ENCODE results near the gene SLC29A3. TPM values are rescaled to one million over a fixed set of nuclear protein-coding genes. Genes with fewer than 3 reads are reported as not detected.

SLC29A3 gene
- total and polyA plus RNA-seq, 2 of the 8 experiments (the other 6 are each of a cell fraction or from before 2014, with no cell fraction given), result 14.0 to 24.6 TPM

- no peaks in the 10 kb centered on the region for H3K23me2 ChIP-seq (ENCODE audit: low read depth, low read length)
- H3K9ac ChIP-seq (replicated peaks in 1 of 4; ENCODE audit: extremely low read depth in 1 of 4, low read depth in 3 of 4, low read length in 3 of 4), result no peak overlapping the region
- FAIRE-seq, result no peak
- H3K4ac ChIP-seq (replicated peaks; ENCODE audit: insufficient read length, low read depth, low read length), result peak overlapping the region; percentile 44
- no peaks in the 10 kb centered on the region for H3K27me3 ChIP-seq (replicated peaks in 1 of 4; ENCODE audit: control insufficient read depth in 3 of 4, extremely low read depth in 1 of 4, insufficient read depth in 3 of 4, low read length in 3 of 4)
- H4K5ac ChIP-seq (ENCODE audit: insufficient read length, low read depth, low read length), result no peak overlapping the region
- H3K4me1 ChIP-seq (replicated peaks in 1 of 4; ENCODE audit: control insufficient read depth in 3 of 4, insufficient read depth in 4 of 4, low read length in 3 of 4), result peaks cover 0 to 30% (median 21%) of the 10 kb centered on the region in 4 experiments; a peak in 6 of 7 replicates
- no peak overlapping the region for H2AK5ac ChIP-seq (ENCODE audit: low read depth, low read length)
- POLR2A ChIA-PET (ENCODE audit: partially characterized antibody), result interaction anchor here (0.9 to 2.6 kb wide), 5 partner anchors 10 to 61 kb away, joined by 3 to 7 read pairs (median 3); no protein-coding TSS in a partner anchor
- CTCF ChIA-PET (ENCODE audit: partially characterized antibody), result interaction anchor here (1.0 to 11.2 kb wide), 10 partner anchors 5 to 373 kb away, joined by 3 to 175 read pairs (median 11); no protein-coding TSS in a partner anchor
- no peak for DNase-seq (ENCODE audit: low read depth in 1 of 2, low spot score in 2 of 2)
- no peak overlapping the region for H4K91ac ChIP-seq (replicated peaks; ENCODE audit: insufficient read length, low read length)
- H4K8ac ChIP-seq (ENCODE audit: extremely low read depth, insufficient read depth, low read length), result peak overlapping the region; percentile 23; the same call in 1 of the 2 replicates
- H2AFZ ChIP-seq (ENCODE audit: low read length), result no peak overlapping the region
- no peaks in the 10 kb centered on the region for H3K9me3 ChIP-seq (ENCODE audit: insufficient read depth in 2 of 2, low read depth in 1 of 2, low read length in 1 of 2)
- peaks cover 7% of the 10 kb centered on the region; the same call in 1 of the 2 replicates for H3K79me1 ChIP-seq (ENCODE audit: low read depth, low read length)
- 80% methylated on average over 9 of the region's 9 CpGs; no CpG with 5 or more reads in 1 of the 2 experiments for WGBS, 2 experiments (ENCODE audit: extremely low coverage in 1 of 2, insufficient coverage in 1 of 2, insufficient read length in 1 of 2, insufficient replicate concordance in 2 of 2, low coverage in 1 of 2, low lambda C conversion rate in 2 of 2, missing lambda C conversion rate in 1 of 2)
- no peak overlapping the region for H3K4me3 ChIP-seq (ENCODE audit: extremely low read depth in 1 of 4, insufficient read depth in 2 of 4, low read depth in 3 of 4, low read length in 4 of 4)
- H3K27ac ChIP-seq (ENCODE audit: low read depth, low read length), result no peak overlapping the region
- H3K36me3 ChIP-seq (ENCODE audit: control insufficient read depth in 2 of 4, insufficient read depth in 4 of 4, low read length in 3 of 4), result peaks cover 0 to 5% (median under 1%) of the 10 kb centered on the region in 4 experiments; a peak in 2 of 8 replicates
- TF ChIP-seq TEAD4 (IDR thresholded peaks at IDR 0.05; ENCODE audit: low read depth, low read length), result no peak
- no peak for TF ChIP-seq SP2 (IDR thresholded peaks at IDR 0.05; ENCODE audit: low read length)
- no peak for TF ChIP-seq GTF2F1 (IDR thresholded peaks at IDR 0.05; ENCODE audit: borderline replicate concordance, low read depth, low read length)
- no peak for TF ChIP-seq PHF8 (conservative IDR thresholded peaks at IDR 0.05; ENCODE audit: low read depth, low read length)
- no peak for TF ChIP-seq ASH2L (IDR thresholded peaks at IDR 0.05; ENCODE audit: low read length)
- no peak for TF ChIP-seq CREB1 (IDR thresholded peaks at IDR 0.05)
- H2BK5ac ChIP-seq (ENCODE audit: low read depth, low read length), result no peak overlapping the region
- no peak overlapping the region for H3K18ac ChIP-seq (ENCODE audit: extremely low read depth, low read length)
- no peak overlapping the region for H3K4me2 ChIP-seq (ENCODE audit: insufficient read depth in 1 of 2, low read depth in 2 of 2, low read length in 2 of 2)
- H3K79me2 ChIP-seq (ENCODE audit: control insufficient read depth in 1 of 2, insufficient read depth in 2 of 2, low read length in 2 of 2), result peaks cover 0 to 17% of the 10 kb centered on the region in 2 experiments; a peak in 2 of 4 replicates
- no peak overlapping the region for H2BK15ac ChIP-seq (ENCODE audit: low read length)
- no peak overlapping the region for H2BK120ac ChIP-seq (replicated peaks; ENCODE audit: low read depth, low read length)
- H3K14ac ChIP-seq (ENCODE audit: insufficient read length), result no peak overlapping the region
- no peak overlapping the region for H3K56ac ChIP-seq (replicated peaks; ENCODE audit: insufficient read length, low read depth, low read length)
- H2BK20ac ChIP-seq (ENCODE audit: low read length), result no peak overlapping the region
- H2BK12ac ChIP-seq (ENCODE audit: low read depth, low read length), result no peak overlapping the region
- H3K23ac ChIP-seq (ENCODE audit: insufficient read length), result no peak overlapping the region
- no peaks in the 10 kb centered on the region for H4K20me1 ChIP-seq (replicated peaks in 1 of 2; ENCODE audit: control insufficient read depth in 1 of 2, insufficient read depth in 2 of 2, low read length in 2 of 2)
These were observed 42.2 kb upstream of the SLC29A3 start for GRCh38 chr10:71276873-71277272.

Measured in H1 (cell line).